ENCODE results near the gene DCDC1. TPM values are rescaled to one million over a fixed set of nuclear protein-coding genes. Genes with fewer than 3 reads are reported as not detected.
"Not testable (repeated sequence)": the region's sequence is repeated elsewhere in the genome, so short reads cannot be mapped to it uniquely, and the experiment has no call there.

The DCDC1 gene
- total and polyA plus RNA-seq, 9 donors: 0.16 to 18.4 (median 1.5) TPM

DNA sequence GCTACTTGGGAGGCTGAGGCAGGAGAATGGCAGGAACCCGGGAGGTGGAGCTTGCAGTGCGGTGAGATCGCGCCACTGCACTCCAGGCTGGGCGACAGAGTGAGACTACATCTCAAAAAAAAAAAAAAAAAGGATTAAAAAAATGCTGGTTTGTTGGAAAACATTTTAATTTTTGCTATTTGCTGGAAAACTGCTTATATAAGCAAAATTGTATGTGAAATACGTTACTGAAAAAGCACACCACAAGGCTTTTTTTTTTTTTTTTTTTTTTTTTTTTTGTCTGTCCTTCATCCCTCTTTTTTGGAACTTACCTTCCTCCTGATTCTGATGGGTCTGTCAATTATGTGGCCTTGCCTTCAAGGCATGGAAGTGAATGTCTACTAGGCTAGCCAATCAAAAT, 40.8 kb downstream of the DCDC1 start:
- H3K36me3 ChIP-seq: no peaks in the 10 kb centered on the region
- WGBS, 3 donors: 86 to 95% (median 94%) methylated on average over 6 of the region's 6 CpGs
- no peaks in the 10 kb centered on the region for H3K4me1 ChIP-seq (ENCODE audit: insufficient read depth)
- no peak overlapping the region for H3K4me3 ChIP-seq
- H3K27ac ChIP-seq: no peak overlapping the region
- no peak for DNase-seq
- no peaks in the 10 kb centered on the region for H3K9me3 ChIP-seq
- no peak for TF ChIP-seq EP300 (IDR thresholded peaks at IDR 0.05)
- H3K27me3 ChIP-seq: no peaks in the 10 kb centered on the region
- intact Hi-C loops (cut with DNase I): no loop called here

DNA sequence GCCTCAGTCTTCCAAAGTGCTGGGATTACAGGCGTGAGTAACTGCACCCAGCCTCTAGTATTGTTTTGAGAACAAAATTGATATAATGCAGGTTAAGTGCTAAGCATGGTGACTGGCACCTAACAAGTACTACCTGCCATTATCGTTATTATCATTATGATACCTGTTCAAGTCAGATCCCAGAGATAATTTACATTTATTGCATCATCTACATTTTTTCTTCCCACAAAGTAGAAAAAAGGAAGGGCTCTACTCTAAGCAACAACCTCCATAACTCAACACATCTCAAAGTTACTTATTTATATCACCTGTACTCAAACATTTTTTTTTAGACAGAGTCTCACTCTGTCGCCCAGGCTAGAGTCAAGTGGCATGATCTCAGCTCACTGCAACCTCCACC, 42.1 kb downstream of the DCDC1 start:
- no peaks in the 10 kb centered on the region for H3K9me3 ChIP-seq
- no peak for DNase-seq
- 90 to 95% (median 92%) methylated on average over 3 of the region's 3 CpGs for WGBS, 3 donors
- TF ChIP-seq EP300 (IDR thresholded peaks at IDR 0.05): no peak
- no peaks in the 10 kb centered on the region for H3K27me3 ChIP-seq
- H3K4me1 ChIP-seq (ENCODE audit: insufficient read depth): no peaks in the 10 kb centered on the region
- no peaks in the 10 kb centered on the region for H3K36me3 ChIP-seq
- H3K4me3 ChIP-seq: no peak overlapping the region
- no peak overlapping the region for H3K27ac ChIP-seq
- intact Hi-C loops (cut with DNase I): no loop called here

DNA sequence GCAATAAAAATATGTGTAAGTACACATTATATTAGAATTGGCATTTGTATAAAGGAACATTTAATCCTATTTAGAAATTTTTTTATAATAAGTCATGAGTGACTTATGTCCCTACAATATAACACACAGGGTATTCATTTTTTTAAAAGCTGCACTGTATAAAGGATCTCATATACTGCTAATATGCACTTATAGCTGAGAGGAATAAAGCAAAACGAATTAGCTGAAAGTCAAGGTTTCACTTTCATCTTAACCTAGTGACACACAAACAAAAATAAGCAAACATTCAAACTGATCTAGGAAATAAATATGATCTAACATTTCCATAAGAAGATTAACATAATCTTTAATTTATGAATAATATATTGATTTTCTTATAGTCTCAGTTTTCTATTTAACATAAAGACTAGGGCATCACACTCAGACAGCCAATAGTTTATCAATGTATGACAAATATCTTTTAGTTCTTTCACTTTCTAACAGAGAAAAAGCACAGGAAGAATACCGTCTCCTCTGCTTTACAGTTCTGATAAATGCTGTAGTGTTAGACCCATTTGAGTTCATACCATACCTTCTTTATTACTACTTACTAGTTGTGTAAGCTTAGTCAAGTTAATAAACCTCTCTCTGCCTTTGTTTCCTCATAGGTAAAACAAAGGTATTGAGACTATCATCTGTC, 42.9 kb downstream of the DCDC1 start:
- H3K27ac ChIP-seq: no peak overlapping the region
- no peaks in the 10 kb centered on the region for H3K27me3 ChIP-seq
- no peaks in the 10 kb centered on the region for H3K36me3 ChIP-seq
- 60 to 66% (median 62%) methylated on average over 2 of the region's 2 CpGs for WGBS, 3 donors
- TF ChIP-seq, protein P1, sequence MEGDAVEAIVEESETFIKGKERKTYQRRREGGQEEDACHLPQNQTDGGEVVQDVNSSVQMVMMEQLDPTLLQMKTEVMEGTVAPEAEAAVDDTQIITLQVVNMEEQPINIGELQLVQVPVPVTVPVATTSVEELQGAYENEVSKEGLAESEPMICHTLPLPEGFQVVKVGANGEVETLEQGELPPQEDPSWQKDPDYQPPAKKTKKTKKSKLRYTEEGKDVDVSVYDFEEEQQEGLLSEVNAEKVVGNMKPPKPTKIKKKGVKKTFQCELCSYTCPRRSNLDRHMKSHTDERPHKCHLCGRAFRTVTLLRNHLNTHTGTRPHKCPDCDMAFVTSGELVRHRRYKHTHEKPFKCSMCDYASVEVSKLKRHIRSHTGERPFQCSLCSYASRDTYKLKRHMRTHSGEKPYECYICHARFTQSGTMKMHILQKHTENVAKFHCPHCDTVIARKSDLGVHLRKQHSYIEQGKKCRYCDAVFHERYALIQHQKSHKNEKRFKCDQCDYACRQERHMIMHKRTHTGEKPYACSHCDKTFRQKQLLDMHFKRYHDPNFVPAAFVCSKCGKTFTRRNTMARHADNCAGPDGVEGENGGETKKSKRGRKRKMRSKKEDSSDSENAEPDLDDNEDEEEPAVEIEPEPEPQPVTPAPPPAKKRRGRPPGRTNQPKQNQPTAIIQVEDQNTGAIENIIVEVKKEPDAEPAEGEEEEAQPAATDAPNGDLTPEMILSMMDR (IDR thresholded peaks at IDR 0.05): no peak
- TF ChIP-seq POLR2A (IDR thresholded peaks at IDR 0.05) (no peak), EP300 (IDR thresholded peaks at IDR 0.05) (no peak)
- intact Hi-C loops (cut with DNase I): no loop called here
- no peak overlapping the region for H3K4me3 ChIP-seq
- DNase-seq: no peak
- no peaks in the 10 kb centered on the region for H3K4me1 ChIP-seq (ENCODE audit: insufficient read depth)
- H3K9me3 ChIP-seq: no peaks in the 10 kb centered on the region

DNA sequence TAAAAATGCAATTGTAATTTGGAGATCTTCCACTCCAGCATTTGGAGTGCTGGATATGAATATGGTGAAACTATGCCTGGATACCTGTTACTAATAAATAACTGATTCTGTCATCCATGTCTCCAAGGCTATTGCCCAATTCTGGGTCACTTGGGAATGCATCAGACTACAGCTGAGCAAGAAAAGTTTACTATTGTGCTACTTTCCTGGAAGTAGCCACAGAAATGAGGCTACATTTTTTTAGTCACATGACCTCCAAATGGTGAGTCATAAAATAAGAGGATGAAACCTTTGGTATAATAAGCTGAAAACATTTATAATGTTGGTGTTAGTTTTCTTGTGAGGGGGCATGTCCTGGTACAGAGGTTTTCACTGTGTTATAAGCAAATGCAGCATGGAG, 44.4 kb downstream of the DCDC1 start:
- Histone ChIP-seq H3K27me3 (no peaks in the 10 kb centered on the region), H3K4me3 (no peak overlapping the region), H3K9me3 (no peaks in the 10 kb centered on the region), H3K4me1 (ENCODE audit: insufficient read depth) (no peaks in the 10 kb centered on the region), H3K27ac (no peak overlapping the region), H3K36me3 (no peaks in the 10 kb centered on the region)
- intact Hi-C loops (cut with DNase I): no loop called here
- TF ChIP-seq, protein P1 (IDR thresholded peaks at IDR 0.05): no peak
- no peak for TF ChIP-seq POLR2A (IDR thresholded peaks at IDR 0.05)
- no peak for TF ChIP-seq EP300 (IDR thresholded peaks at IDR 0.05)
- no peak for DNase-seq

DNA sequence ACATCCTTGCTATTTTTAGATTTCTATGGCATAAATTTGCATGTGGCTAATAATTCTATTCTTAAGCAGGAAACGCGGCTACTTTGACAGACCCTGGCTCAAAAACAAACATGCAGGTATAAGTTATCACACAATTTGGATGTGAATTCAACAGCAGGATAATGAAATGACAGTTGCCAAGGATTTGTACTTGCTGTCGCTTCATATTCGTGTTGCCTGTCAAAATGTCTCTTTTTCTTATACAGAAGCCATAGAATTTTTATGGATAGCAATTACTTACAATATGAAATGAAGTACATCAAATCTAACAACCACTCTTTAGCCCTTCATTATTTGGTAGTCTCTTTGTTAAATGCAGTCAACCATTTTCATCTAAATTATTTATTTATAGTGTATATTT, 46.4 kb downstream of the DCDC1 start:
- no peak for DNase-seq
- Histone ChIP-seq H3K4me3 (no peak overlapping the region), H3K36me3 (no peaks in the 10 kb centered on the region), H3K27me3 (no peaks in the 10 kb centered on the region), H3K27ac (no peak overlapping the region), H3K4me1 (ENCODE audit: insufficient read depth) (no peaks in the 10 kb centered on the region), H3K9me3 (no peaks in the 10 kb centered on the region)
- TF ChIP-seq, protein P1 (IDR thresholded peaks at IDR 0.05): no peak
- no peak for TF ChIP-seq EP300 (IDR thresholded peaks at IDR 0.05)
- TF ChIP-seq POLR2A (IDR thresholded peaks at IDR 0.05): no peak
- 87 to 89% (median 87%) methylated on average over 4 of the region's 4 CpGs for WGBS, 3 donors
- intact Hi-C loops (cut with DNase I): no loop called here

DNA sequence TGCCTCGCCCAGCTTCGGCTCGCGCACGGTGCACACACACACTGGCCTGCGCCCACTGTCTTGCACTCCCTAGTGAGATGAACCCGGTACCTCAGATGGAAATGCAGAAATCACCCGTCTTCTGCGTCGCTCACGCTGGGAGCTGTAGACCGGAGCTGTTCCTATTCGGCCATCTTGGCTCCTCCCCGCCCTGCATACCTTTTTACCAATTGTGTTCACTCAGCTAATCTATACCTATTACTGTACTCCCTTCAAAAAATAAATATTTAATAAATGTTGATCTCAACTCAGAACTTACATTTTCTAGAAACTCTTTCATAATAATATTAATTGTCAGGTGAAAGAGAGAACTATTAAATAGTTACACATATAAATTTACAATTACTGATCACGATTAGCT, 48.0 kb downstream of the DCDC1 start:
- H3K9me3 ChIP-seq; H3K36me3 ChIP-seq; H3K4me1 ChIP-seq (ENCODE audit: insufficient read depth); intact Hi-C loops (cut with DNase I); DNase-seq; H3K27ac ChIP-seq; H3K27me3 ChIP-seq; H3K4me3 ChIP-seq: not testable (repeated sequence)
- 95 to 98% (median 95%) methylated on average over 15 of the region's 15 CpGs for WGBS, 3 donors
